Vagina (tissue), 2 donors: ENCODE data around the gene ZNF521.

Experiments used
- POLR2AphosphoS5 ChIP-seq, 2 donors: sonication (generic); formaldehyde crosslinking; IDR thresholded peaks; one replicate each; pipeline ENCODE4 v1.9.0; 2017; ENCODE audit warnings: antibody characterized with exemption in 2 of 2, mild to moderate bottlenecking in 2 of 2, low read depth in 1 of 2; ENCODE audit not compliant: insufficient read depth in 1 of 2
- TF ChIP-seq, protein P1 (sequence below), 3 experiments: fragments of 450-650 bp in 2 of 3; fragments of 200-600 bp in 1 of 3; sonication (generic) in 1 of 3; IDR thresholded peaks; one replicate each; pipeline ENCODE4 v1.5.1; 2017 to 2019; ENCODE audit warnings: antibody characterized with exemption in 3 of 3, mild to moderate bottlenecking in 2 of 3, moderate library complexity in 2 of 3

DNA sequence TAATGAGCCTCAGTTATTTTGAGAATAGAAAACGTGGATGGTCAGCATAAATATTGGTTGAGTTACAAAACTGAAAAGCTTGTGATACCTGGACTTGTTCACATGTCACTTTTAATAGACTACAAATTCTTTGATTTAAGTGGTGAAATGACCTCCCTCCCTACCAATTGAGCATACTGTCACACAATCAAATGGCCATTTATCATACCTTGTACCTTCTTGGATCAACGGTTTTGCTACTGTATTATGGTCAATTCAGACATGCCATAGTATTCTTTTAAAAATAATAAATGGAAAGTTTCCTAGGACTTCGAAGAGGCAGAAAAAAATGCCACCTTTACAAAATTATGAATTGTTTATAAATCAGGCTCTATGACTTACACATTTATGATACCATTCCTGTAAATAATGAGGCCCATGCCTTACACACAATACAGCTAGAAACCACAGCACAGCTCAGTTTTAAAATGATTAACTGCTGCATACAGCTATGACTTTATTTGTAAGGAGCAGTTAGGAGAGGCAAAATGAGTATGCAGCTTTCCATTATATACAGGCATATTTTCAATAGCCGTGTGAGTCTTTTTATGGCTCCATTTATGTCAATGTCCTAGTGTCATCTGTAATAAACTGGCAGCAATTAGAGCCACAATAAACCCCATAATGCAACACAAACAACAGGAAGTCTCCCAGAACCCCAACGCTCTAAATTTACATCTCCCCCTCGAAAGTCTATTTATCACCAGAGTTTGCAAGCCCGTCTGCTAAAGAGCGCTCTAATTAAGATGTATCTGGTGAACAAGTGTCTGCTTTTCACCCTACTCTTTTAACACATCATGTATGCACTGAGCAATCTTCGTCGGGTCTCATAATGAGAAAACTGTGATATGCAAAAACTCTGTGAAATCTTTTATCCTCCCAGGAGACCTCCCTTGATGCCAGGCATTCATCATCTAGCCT lies 176.1 kb downstream of the ZNF521 start:
- TF ChIP-seq, protein P1, sequence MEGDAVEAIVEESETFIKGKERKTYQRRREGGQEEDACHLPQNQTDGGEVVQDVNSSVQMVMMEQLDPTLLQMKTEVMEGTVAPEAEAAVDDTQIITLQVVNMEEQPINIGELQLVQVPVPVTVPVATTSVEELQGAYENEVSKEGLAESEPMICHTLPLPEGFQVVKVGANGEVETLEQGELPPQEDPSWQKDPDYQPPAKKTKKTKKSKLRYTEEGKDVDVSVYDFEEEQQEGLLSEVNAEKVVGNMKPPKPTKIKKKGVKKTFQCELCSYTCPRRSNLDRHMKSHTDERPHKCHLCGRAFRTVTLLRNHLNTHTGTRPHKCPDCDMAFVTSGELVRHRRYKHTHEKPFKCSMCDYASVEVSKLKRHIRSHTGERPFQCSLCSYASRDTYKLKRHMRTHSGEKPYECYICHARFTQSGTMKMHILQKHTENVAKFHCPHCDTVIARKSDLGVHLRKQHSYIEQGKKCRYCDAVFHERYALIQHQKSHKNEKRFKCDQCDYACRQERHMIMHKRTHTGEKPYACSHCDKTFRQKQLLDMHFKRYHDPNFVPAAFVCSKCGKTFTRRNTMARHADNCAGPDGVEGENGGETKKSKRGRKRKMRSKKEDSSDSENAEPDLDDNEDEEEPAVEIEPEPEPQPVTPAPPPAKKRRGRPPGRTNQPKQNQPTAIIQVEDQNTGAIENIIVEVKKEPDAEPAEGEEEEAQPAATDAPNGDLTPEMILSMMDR (IDR thresholded peaks at IDR 0.05) = no peak
- TF ChIP-seq POLR2AphosphoS5 (IDR thresholded peaks at IDR 0.05; ENCODE audit: insufficient read depth in 1 of 2, low read depth in 1 of 2) = no peak
